Measurements from ENCODE around the gene PMEPA1. TPM values are rescaled to one million over a fixed set of nuclear protein-coding genes. Genes with fewer than 3 reads are reported as not detected.
A peak's percentile ranks its signal among the peaks of the same experiment; 100 is the strongest.

The PMEPA1 gene
- total RNA-seq, 6 donors from 2014 or later = 2.1 to 60.9 (median 17.6) TPM

GRCh38 chr20:57621421-57622200, 88.2 kb downstream of the PMEPA1 start:
- no peak overlapping the region for H3K4me3 ChIP-seq
- peak overlapping the region in 1 of 4 donors; percentile 80 for H3K27ac ChIP-seq
- H3K27me3 ChIP-seq = no peaks in the 10 kb centered on the region
- ATAC-seq (ENCODE audit: low FRiP score in 2 of 2) (no peak), DNase-seq (no peak)
- TF ChIP-seq POLR2AphosphoS5 (IDR thresholded peaks at IDR 0.05) (no peak), CTCF (IDR thresholded peaks at IDR 0.05) (no peak), POLR2A (IDR thresholded peaks at IDR 0.05) (no peak)
- H3K4me1 ChIP-seq = peaks cover 0 to 11% (median 0%) of the 10 kb centered on the region in 4 donors
- H3K9me3 ChIP-seq = peaks cover 0 to 6% (median 3%) of the 10 kb centered on the region in 4 donors
- H3K36me3 ChIP-seq = no peaks in the 10 kb centered on the region
- 84% methylated on average over 16 of the region's 16 CpGs for WGBS, 2 donors

- H3K9me3 ChIP-seq = peaks cover 0 to 6% (median 3%) of the 10 kb centered on the region in 4 donors
- ATAC-seq (ENCODE audit: low FRiP score in 2 of 2) = no peak
- no peaks in the 10 kb centered on the region for H3K27me3 ChIP-seq
- H3K27ac ChIP-seq = peak overlapping the region in 3 of 4 donors; percentile 39 to 80 (median 70)
- H3K4me3 ChIP-seq = no peak overlapping the region
- 63 to 71% methylated on average over 11 of the region's 11 CpGs for WGBS, 2 donors
- peaks cover 0 to 11% (median 0%) of the 10 kb centered on the region in 4 donors for H3K4me1 ChIP-seq
- TF ChIP-seq EP300 (IDR thresholded peaks at IDR 0.05) = no peak
- TF ChIP-seq POLR2A (IDR thresholded peaks at IDR 0.05) = no peak
- TF ChIP-seq POLR2AphosphoS5 (IDR thresholded peaks at IDR 0.05) = no peak
- TF ChIP-seq CTCF (IDR thresholded peaks at IDR 0.05) = no peak
- H3K36me3 ChIP-seq = no peaks in the 10 kb centered on the region
- DNase-seq = peak in 1 of 2 donors; percentile 74
Observed at GRCh38 chr20:57620999-57621398, 88.8 kb downstream of the PMEPA1 start.

- peak within 1 kb of the TSS; percentile 70 to 81 (median 76) for H3K27ac ChIP-seq
- ATAC-seq (ENCODE audit: low FRiP score in 2 of 2) = no peak
- peak within 1 kb of the TSS in 3 of 4 donors; percentile 17 to 36 (median 27) for H3K4me3 ChIP-seq
- no peaks in the 10 kb centered on the region for H3K36me3 ChIP-seq
- peak in 1 of 4 donors; percentile 7 for TF ChIP-seq POLR2A (IDR thresholded peaks at IDR 0.05)
- TF ChIP-seq EP300 (IDR thresholded peaks at IDR 0.05) = no peak
- no peaks in the 10 kb centered on the region for H3K27me3 ChIP-seq
- peaks cover 0 to 11% (median 0%) of the 10 kb centered on the region in 4 donors for H3K4me1 ChIP-seq
- DNase-seq = peak in 1 of 2 donors; percentile 50
- 55 to 66% methylated on average over 18 of the region's 18 CpGs for WGBS, 2 donors
- H3K9me3 ChIP-seq = peaks cover 0 to 5% (median 3%) of the 10 kb centered on the region in 4 donors
Observed at GRCh38 chr20:57620274-57620990, 89.4 kb downstream of the PMEPA1 start, which contains the start of gene ZBP1. ZBP1 (minus strand) TSS chr20:57620426; CDS start chr20:57620295, 131 bp downstream.

GRCh38 chr20:57619051-57619831, 90.6 kb downstream of the PMEPA1 start:
- DNase-seq (peak; percentile 70 to 84), ATAC-seq (ENCODE audit: low FRiP score in 2 of 2) (peak; percentile 47 to 72)
- 50 to 62% methylated on average over 19 of the region's 19 CpGs for WGBS, 2 donors
- Histone ChIP-seq H3K27ac (peak overlapping the region; percentile 70 to 81 (median 76)), H3K4me1 (peaks cover 0 to 11% (median 0%) of the 10 kb centered on the region in 4 donors), H3K9me3 (no peaks in the 10 kb centered on the region), H3K27me3 (no peaks in the 10 kb centered on the region), H3K36me3 (no peaks in the 10 kb centered on the region), H3K4me3 (peak overlapping the region in 3 of 4 donors; percentile 1 to 36 (median 27))
- no peak for TF ChIP-seq EP300 (IDR thresholded peaks at IDR 0.05)
- no peak for TF ChIP-seq POLR2A (IDR thresholded peaks at IDR 0.05)
- no peak for TF ChIP-seq CTCF (IDR thresholded peaks at IDR 0.05)
- no peak for TF ChIP-seq POLR2AphosphoS5 (IDR thresholded peaks at IDR 0.05)
